ENCODE results near the gene SV2A.

DNA sequence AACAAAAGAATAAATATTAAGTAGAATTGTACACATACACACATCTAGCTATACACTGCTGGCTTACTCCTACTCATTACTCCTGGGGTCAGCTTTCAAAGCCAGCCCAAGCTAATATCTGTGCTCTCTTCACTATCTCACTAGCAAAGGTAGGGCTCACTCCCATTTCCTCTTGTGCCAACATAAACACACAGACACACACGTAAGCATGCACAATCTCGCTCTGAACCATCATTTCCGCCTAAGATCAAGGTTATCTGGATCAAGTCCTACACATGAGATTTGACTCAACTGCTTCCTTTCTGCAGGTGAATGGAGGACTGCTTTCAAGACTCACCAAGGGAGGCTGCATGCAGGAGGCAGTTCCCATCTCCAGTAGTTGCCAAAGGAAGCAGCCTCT is 47.8 kb upstream of the SV2A start:
- TF ChIP-seq, protein P1, sequence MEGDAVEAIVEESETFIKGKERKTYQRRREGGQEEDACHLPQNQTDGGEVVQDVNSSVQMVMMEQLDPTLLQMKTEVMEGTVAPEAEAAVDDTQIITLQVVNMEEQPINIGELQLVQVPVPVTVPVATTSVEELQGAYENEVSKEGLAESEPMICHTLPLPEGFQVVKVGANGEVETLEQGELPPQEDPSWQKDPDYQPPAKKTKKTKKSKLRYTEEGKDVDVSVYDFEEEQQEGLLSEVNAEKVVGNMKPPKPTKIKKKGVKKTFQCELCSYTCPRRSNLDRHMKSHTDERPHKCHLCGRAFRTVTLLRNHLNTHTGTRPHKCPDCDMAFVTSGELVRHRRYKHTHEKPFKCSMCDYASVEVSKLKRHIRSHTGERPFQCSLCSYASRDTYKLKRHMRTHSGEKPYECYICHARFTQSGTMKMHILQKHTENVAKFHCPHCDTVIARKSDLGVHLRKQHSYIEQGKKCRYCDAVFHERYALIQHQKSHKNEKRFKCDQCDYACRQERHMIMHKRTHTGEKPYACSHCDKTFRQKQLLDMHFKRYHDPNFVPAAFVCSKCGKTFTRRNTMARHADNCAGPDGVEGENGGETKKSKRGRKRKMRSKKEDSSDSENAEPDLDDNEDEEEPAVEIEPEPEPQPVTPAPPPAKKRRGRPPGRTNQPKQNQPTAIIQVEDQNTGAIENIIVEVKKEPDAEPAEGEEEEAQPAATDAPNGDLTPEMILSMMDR (IDR thresholded peaks at IDR 0.05; ENCODE audit: insufficient read depth, low read length): no peak
- TF ChIP-seq, protein P2, sequence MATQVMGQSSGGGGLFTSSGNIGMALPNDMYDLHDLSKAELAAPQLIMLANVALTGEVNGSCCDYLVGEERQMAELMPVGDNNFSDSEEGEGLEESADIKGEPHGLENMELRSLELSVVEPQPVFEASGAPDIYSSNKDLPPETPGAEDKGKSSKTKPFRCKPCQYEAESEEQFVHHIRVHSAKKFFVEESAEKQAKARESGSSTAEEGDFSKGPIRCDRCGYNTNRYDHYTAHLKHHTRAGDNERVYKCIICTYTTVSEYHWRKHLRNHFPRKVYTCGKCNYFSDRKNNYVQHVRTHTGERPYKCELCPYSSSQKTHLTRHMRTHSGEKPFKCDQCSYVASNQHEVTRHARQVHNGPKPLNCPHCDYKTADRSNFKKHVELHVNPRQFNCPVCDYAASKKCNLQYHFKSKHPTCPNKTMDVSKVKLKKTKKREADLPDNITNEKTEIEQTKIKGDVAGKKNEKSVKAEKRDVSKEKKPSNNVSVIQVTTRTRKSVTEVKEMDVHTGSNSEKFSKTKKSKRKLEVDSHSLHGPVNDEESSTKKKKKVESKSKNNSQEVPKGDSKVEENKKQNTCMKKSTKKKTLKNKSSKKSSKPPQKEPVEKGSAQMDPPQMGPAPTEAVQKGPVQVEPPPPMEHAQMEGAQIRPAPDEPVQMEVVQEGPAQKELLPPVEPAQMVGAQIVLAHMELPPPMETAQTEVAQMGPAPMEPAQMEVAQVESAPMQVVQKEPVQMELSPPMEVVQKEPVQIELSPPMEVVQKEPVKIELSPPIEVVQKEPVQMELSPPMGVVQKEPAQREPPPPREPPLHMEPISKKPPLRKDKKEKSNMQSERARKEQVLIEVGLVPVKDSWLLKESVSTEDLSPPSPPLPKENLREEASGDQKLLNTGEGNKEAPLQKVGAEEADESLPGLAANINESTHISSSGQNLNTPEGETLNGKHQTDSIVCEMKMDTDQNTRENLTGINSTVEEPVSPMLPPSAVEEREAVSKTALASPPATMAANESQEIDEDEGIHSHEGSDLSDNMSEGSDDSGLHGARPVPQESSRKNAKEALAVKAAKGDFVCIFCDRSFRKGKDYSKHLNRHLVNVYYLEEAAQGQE (IDR thresholded peaks at IDR 0.05; ENCODE audit: insufficient replicate concordance, low read depth): no peak
- no peak for TF ChIP-seq GABPA (IDR thresholded peaks at IDR 0.05; ENCODE audit: low read depth)
- TF ChIP-seq POLR2AphosphoS5 (IDR thresholded peaks at IDR 0.05; ENCODE audit: low read depth): no peak

All from HL-60 (cell line).